Renal pelvis (tissue), 4 donors: Measurements from ENCODE around the gene EVC2. TPM values are rescaled to one million over a fixed set of nuclear protein-coding genes. Genes with fewer than 3 reads are reported as not detected.
"Not testable (repeated sequence)": the region's sequence is repeated elsewhere in the genome, so short reads cannot be mapped to it uniquely, and the experiment has no call there.

Source experiments
- DNase-seq: peaks from one replicate; pipeline ENCODE4 v3.0.0-alpha.2; 2013
- polyA plus RNA-seq, 3 donors: library from polyadenylated mRNA; unstranded; fragments of 120-200 nt; gene quantifications; one replicate each; pipeline ENCODE4 v1.2.1, GENCODE V29; 2013; ENCODE audit not compliant: insufficient read length in 3 of 3

Gene EVC2
- polyA plus RNA-seq, 3 donors, result 8.8 to 10.0 (median 9.4) TPM

- DNase-seq, result no peak
These were observed 38.7 kb upstream of the EVC2 start for GRCh38 chr4:5746829-5747737.

GRCh38 chr4:5746250-5746649 is 37.9 kb upstream of the EVC2 start:
- no peak for DNase-seq

DNA sequence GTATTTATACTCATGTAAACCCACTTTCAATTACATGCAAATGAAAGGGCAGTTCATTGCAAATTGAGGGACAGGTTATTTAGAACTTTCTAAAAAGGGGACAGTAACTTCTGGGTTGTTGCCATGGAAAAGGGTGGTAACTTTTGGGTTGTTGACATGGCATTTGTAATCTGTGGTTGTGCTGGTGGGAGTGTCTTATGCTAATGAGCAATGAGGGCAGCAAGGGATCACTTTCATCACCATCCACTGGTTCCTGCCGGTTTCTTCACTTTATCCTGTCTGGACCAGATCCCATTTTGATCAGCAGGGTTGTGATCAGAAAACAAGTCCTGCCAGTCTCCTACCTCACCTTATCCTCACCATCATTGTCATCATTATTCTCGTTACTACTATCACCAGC is 34.6 kb upstream of the EVC2 start:
- DNase-seq, result no peak

GRCh38 chr4:5742388-5742787 is 34.0 kb upstream of the EVC2 start:
- DNase-seq, result no peak

- no peak for DNase-seq
These were observed 29.7 kb upstream of the EVC2 start for GRCh38 chr4:5738061-5738460.

DNA sequence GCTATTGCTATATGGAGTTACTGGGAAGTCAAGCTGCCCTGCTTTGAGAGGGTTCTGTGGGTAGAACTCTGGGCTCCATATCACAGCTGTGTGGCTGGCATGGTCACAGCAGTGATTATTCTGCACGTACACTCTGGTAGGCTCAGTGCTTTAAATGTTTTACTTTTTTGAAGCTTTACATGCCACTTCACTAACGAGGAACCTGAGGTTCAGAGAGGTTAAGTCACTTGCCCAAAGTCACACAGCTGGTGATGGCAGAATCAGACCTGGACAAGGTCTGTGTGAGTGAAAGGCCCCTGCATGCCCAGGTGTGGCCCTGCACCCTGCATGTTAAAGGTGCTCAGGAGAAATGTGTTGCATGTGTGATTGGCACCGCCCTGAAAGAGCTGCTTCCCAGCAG is 27.1 kb upstream of the EVC2 start:
- DNase-seq, result no peak

- no peak for DNase-seq
These were observed 26.5 kb upstream of the EVC2 start for GRCh38 chr4:5734853-5735252.

DNA sequence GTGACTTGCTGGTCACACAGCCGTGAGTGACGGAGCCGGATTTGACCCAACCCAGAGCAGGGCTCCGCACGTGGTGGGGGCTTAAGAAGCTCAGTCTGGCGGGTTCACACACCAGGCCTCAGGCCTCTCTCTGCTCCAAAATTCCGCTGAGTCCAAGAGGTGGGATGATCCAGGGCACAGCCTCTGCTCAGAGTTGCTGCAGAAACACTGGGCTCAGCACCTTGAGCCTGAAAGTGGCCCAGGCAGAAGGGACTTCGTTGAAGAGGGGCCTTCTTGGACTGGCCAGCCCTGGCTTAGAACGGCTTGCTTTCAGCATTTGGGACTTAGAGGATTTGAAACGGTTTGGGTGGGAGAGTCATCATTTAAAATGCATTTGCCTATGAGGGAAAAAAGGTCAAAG is 23.8 kb upstream of the EVC2 start:
- no peak for DNase-seq

DNA sequence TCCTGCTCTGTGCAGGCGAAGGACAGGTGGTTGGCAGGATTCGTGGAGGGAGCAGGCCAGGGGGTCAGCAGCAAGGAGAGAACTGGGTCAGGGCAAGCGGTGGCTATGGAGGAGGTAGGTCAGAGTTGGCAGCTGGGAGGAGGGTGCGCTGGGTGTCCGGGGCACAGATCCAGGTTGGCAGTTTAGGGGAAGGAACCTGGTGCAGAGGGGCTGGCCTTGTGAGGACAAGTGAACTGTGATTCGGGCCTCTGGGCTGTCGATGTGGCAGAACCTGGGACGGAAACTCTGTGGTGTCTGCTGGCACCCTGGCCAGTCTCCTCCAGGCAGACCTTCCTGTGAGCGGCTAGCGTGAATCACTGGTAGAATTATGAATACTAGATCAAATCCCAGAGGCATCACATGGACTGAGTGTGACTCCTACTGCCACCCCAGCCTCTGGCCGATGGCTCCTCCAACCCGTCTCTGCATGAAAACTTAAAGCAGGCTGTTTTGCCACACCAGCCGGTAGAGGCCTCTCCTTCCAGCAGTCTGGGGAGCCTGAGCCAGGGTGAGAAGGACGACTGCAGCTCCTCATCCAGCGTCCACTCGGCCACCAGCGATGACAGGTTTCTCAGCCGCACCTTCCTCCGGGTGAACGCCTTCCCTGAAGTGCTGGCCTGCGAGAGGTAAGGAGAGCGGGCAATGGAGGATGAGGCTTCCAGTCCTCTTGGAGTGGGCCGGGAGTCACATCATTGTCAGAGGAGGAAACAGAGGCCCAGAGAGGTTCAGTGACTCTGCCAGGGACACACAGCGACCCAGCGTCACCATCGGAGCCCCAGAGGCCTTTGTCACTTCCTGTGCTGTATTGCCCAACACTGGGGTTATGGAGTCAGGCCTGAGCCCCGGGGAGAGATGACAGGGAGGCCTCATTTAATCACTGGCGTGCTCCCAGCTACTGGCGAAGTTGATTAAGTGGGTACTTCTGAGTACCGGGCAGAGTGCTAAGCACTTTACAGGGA is 22.9 kb upstream of the EVC2 start:
- no peak for DNase-seq

DNA sequence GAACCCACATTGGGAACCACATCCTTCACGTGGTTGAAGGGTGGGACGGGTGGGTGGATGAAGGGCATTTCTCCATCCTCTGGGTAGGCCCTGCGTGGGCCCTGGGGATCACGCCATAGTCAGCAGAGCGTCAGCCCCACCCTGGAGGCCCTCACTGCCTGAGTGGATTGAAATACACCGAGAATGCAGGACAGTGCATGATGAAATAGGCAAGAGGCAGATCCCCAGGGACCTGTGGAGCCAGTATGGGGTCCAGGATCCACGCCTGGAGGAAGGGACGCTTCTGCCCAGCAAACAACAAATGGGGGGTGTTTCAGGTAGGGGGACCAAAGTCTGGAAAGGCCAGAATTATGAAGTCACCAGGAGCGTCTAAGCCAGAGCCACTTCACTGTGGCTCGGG is 22.1 kb upstream of the EVC2 start:
- no peak for DNase-seq

GRCh38 chr4:5728412-5728811 is 20.1 kb upstream of the EVC2 start:
- not testable (repeated sequence) for DNase-seq

DNA sequence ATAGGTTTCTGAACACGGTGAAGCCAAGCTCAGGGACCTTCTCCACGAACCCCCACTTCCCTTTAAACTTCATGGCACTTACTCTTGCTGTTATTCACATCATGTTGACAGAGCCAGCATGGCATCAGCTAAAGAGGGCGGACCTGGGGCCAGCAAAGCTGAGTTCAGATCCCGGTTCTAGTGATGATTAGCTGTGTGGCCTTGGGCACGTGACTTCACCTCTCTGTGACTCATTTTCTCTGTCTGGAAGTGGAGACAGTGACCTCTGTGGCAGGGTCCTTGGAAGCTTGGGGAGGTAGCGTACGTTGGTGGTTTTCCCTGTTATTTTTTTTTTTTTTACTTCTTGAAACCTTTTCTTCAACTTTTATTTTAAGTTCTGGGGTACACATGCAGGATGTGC is 16.0 kb upstream of the EVC2 start:
- no peak for DNase-seq

- peak; percentile 76 for DNase-seq
These were observed 14.0 kb upstream of the EVC2 start for GRCh38 chr4:5722328-5722727.

GRCh38 chr4:5721923-5722322 is 13.6 kb upstream of the EVC2 start:
- no peak for DNase-seq

GRCh38 chr4:5720980-5721379 is 12.6 kb upstream of the EVC2 start:
- no peak for DNase-seq

DNA sequence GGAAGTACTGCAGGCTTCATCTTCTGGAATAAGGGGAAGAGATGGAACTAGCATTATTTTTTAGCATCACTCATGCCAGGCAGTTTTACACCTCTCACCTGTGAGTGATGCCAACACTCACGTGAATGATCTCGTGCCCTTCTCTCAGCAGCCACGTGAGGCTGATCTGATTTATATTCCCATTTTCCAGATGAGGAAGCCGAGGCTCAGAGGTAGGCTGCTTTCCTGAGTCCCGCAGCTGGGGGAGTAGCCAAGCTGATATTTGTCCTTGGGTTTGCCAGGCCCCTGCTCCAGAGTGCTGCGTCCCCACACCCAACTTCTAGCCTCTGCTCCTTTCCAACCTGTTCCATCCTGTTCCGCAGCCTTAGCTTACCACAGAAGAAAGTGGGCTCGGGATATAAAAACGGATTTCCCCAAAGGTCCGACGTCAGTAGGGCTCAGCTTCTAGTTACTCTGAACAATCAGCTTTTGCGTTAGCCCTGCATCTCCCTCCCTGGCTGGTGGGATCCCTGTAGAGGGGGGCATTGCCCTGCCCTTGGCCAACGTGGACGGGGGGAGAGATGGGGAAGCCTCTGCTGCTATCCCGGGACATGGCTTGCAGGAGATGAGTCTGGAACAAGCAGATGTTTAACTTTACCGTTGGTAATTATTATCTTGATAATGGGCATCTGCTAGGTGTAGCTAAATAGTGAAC is 11.9 kb upstream of the EVC2 start:
- DNase-seq, result no peak

DNA sequence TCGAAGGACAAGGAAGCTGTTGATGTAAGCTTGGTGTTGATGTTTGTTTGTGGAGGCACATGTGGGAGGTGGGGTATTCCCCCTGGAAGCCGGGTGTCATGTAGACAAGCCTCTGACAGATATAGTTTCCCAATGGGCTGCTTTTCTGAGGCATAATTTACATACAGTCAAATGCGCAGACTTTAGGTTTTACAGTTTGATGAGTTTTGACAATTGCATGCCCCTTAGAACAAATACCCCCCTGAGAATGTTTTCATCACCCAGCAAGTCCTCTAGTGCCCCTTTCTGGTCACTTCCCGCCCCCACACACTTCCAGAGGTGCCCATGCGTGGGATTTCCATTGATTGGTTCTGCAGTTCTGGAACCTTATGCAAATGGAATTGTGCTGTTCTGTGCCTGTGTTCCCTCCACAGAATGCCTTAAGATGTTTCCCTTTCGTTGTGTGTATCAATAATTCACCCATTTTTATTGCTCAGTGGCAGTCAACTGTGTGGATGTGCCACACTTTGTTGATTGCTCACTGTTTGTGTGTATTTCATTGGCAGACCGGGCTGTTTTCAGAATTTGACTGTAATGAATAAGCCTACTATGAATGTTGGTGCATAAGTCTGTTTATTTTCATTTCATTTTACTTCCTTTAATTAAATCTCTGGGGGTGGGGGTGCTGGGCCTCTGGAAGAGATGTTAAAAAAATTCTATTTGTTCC is 11.1 kb upstream of the EVC2 start:
- DNase-seq, result no peak

DNA sequence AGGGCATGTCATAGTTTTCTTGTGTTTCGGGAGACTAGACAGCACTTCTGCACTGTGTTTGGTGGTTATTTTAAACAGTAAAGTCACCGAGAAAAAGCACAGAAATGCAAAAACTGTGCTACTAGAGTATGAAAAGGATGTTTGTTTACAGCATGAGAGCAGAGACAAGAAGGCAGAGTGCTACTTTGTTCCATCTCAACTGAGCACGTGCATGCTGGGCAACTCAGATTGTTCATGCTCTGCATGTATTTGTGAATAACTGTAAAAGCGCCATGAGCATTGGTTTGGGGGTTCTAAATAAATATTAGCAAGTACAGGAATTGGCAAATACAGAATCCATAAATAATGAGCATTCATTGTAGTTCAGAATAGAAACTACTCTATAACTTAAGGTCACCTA is 10.1 kb upstream of the EVC2 start:
- DNase-seq, result no peak

GRCh38 chr4:5717449-5718158 is 9.2 kb upstream of the EVC2 start:
- no peak for DNase-seq

DNA sequence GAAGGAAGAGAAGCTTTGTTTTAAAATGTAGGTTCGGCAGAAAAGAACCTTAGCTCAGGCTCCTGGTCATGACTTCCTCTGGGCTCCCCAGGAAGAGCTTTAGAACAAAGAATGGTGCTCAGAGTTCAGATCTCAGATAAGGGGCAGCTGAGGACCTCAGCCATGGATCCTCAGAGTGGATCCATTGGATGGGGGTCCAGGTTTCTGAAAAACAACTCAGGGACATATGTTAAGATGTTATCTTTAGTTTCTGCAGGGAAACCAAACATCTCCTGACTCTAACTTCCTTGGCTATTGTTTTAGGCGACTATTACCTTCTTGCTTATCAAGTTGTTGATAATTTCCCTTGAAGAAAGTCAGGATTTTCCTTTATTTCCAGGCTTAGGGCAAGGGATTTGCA is 8.0 kb upstream of the EVC2 start:
- DNase-seq, result no peak

GRCh38 chr4:5715357-5715756 is 7.0 kb upstream of the EVC2 start:
- DNase-seq, result no peak
